Measurements from ENCODE around the gene DBN1. TPM values are rescaled to one million over a fixed set of nuclear protein-coding genes. Genes with fewer than 3 reads are reported as not detected.

The DBN1 gene
- total and polyA plus RNA-seq, 9 of the 15 experiments (the other 6 are each of a cell fraction or from before 2014, with no cell fraction given) = 0.25 to 87.2 (median 27.9) TPM

DNA sequence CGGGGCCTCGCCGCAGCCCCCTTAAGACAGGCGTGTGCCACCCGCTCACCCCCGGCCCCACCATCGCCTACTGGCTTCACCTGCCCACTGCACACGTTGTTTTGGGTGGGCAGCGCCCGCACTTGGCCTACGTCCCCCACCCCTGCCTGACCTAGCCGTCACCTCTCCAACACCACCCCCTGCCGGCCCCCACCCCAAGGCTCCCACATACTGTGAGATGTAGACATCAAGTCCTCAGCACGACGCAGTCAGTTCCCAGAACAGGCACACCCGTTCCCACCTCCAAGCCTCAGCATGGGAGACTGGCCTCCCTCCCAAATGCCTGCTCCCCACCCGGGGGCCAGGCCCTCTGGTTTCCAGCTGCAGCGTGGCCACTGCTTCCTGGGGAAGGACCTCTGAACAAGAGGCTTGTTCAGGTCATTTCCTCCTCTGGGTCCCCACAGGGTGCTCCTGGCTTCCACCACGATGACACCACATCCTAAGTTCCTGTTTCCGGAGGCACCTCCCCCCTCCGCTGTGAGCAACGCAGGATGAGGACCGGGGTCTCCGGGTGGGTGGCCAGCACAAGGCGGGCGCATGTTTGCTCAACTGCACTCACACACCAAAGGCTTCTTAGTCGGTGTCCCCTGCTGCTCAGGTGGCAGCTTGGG lies 11.3 kb downstream of the DBN1 start (continued):
- TF ChIP-seq ZBTB40 (IDR thresholded peaks at IDR 0.05) (peak; percentile 75), ZBTB40 (CRISPR knock-in tag; IDR thresholded peaks at IDR 0.05) (no peak), ZBTB11 (CRISPR knock-in tag; IDR thresholded peaks at IDR 0.05) (peak in 1 of 3 experiments; percentile 89; a peak in 3 of 6 replicates), POLR2G (IDR thresholded peaks at IDR 0.05; ENCODE audit: low read depth, low read length) (peak; percentile 60; the same call in 1 of the 2 replicates), PHF8 (IDR thresholded peaks at IDR 0.05; ENCODE audit: borderline replicate concordance, low read length) (peak; percentile 35; the same call in 1 of the 2 replicates), ZNF23 (CRISPR knock-in tag; IDR thresholded peaks at IDR 0.05) (no peak)
- TF ChIP-seq, protein P1, sequence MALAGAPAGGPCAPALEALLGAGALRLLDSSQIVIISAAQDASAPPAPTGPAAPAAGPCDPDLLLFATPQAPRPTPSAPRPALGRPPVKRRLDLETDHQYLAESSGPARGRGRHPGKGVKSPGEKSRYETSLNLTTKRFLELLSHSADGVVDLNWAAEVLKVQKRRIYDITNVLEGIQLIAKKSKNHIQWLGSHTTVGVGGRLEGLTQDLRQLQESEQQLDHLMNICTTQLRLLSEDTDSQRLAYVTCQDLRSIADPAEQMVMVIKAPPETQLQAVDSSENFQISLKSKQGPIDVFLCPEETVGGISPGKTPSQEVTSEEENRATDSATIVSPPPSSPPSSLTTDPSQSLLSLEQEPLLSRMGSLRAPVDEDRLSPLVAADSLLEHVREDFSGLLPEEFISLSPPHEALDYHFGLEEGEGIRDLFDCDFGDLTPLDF (CRISPR knock-in tag; IDR thresholded peaks at IDR 0.05) = no peak
- TF ChIP-seq, protein P2, sequence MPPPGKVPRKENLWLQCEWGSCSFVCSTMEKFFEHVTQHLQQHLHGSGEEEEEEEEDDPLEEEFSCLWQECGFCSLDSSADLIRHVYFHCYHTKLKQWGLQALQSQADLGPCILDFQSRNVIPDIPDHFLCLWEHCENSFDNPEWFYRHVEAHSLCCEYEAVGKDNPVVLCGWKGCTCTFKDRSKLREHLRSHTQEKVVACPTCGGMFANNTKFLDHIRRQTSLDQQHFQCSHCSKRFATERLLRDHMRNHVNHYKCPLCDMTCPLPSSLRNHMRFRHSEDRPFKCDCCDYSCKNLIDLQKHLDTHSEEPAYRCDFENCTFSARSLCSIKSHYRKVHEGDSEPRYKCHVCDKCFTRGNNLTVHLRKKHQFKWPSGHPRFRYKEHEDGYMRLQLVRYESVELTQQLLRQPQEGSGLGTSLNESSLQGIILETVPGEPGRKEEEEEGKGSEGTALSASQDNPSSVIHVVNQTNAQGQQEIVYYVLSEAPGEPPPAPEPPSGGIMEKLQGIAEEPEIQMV (tag; conservative IDR thresholded peaks at IDR 0.05; ENCODE audit: low read depth) = no peak

Measured in K562 (cell line).